Measurements from ENCODE around the gene SDC4. TPM values are rescaled to one million over a fixed set of nuclear protein-coding genes. Genes with fewer than 3 reads are reported as not detected.

The SDC4 gene
- total RNA-seq, 1 donor from 2014 or later: 67.2 TPM

DNA sequence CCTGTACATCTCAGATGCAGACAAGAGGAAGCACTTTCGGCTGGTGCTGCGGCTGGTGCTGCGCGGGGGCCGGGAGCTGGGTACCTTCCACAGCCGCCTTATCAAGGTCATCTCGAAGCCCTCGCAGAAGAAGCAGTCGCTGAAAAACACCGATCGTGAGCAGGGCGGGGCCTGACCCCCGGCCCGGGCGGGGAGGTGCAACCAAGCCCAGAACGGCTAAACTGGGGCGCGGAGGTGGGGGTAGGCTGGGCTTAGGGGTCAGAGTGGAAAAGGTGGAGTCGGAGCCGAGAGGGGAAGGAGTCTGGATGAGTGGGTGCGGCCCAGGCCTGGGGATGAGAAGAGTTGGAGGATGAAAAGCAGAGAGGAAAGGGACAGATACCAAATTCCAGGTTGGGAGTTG lies 36.0 kb downstream of the SDC4 start:
- no peak for TF ChIP-seq CTCF (conservative IDR thresholded peaks at IDR 0.05)
- Mint-ChIP-seq H3K4me3 (no peak overlapping the region), H3K27me3 (peaks cover 19% of the 10 kb centered on the region), H3K36me3 (no peaks in the 10 kb centered on the region), H3K27ac (no peak overlapping the region), H3K9me3 (no peaks in the 10 kb centered on the region), H3K4me1 (ENCODE audit: unreplicated experiment) (no peaks in the 10 kb centered on the region)
- no peak for DNase-seq (ENCODE audit: extremely low spot score, unreplicated experiment)

DNA sequence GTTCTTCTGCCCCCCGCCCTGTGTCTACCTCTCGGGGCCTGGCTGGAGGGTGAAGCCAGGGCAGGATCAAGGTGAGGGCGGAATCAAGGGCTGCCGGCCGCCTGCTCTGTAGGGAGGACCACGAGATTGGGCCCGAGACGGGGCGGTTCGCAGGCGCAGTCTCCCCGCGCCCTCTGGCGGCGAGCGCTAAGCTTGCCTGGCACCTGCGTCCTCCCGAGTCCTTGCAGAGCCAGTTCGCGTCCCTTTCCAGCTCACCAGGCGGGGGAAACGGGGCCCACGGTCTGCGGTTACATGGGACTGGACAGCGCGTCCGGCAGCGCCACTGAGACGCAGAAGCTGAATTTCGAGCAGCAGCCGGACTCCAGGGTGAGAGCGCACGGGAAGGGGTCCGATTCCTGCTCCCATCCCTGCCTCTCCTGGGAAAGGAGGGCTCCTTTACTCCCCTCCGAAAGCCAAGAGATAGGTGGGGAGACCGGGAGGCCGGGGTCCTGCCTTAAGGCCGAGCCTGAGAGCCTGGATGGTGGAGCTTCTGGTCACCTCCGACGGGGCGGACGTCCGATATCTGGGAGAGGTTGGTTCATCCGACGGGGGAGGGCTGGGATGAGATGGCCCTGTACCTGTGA lies 36.5 kb downstream of the SDC4 start:
- peak; percentile 80 for DNase-seq (ENCODE audit: extremely low spot score, unreplicated experiment)
- H3K27ac Mint-ChIP-seq: no peak overlapping the region
- H3K4me1 Mint-ChIP-seq (ENCODE audit: unreplicated experiment): no peaks in the 10 kb centered on the region
- H3K4me3 Mint-ChIP-seq: no peak overlapping the region
- H3K27me3 Mint-ChIP-seq: peaks cover 19% of the 10 kb centered on the region
- TF ChIP-seq CTCF (conservative IDR thresholded peaks at IDR 0.05): peak; percentile 90
- no peaks in the 10 kb centered on the region for H3K9me3 Mint-ChIP-seq
- H3K36me3 Mint-ChIP-seq: no peaks in the 10 kb centered on the region

- no peak for TF ChIP-seq CTCF (conservative IDR thresholded peaks at IDR 0.05)
- no peak overlapping the region for H3K27ac Mint-ChIP-seq
- H3K4me1 Mint-ChIP-seq (ENCODE audit: unreplicated experiment): no peaks in the 10 kb centered on the region
- H3K36me3 Mint-ChIP-seq: no peaks in the 10 kb centered on the region
- no peaks in the 10 kb centered on the region for H3K9me3 Mint-ChIP-seq
- no peak overlapping the region for H3K4me3 Mint-ChIP-seq
- peaks cover 26% of the 10 kb centered on the region for H3K27me3 Mint-ChIP-seq
- no peak for DNase-seq (ENCODE audit: extremely low spot score, unreplicated experiment)
These were observed 39.1 kb downstream of the SDC4 start for GRCh38 chr20:45309075-45309474.

DNA sequence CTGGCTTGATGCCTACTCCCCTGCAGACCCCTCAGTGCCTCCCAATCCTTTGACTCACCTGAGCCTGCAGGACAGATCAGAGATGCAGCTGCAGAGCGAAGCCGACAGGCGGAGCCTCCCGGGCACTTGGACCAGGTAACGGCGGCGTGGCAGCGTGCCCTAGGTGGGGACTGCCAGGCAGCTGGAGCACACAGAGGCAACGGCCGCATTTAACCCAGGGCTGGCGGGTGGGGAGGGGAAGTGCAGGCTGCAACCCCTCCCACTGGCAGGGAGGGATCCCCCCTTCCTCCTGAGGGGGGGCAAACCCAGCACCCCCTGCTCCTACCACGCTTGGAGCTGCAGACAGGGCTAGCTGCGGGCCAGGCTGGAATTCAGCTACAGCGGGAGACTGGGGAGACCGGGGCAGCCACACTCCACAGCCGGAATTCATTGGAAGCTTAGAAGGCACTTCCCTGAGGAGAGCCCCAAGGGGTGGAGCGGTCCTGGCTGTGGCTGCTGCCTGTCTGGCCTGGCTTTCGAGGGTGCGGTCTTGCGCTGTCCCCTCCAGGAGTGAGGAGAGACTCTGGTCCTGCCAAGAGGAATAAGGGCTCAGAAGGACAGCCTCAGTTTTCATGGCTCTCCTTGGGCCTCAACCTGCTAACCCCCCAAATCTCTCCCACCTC lies 40.0 kb downstream of the SDC4 start, which contains the start of gene MATN4:
Gene MATN4, minus strand, starts transcription at position 183 of the 662 bp plus-strand sequence. CDS start 2,717 bp downstream, outside the sequence.
- TF ChIP-seq CTCF (conservative IDR thresholded peaks at IDR 0.05): no peak
- Mint-ChIP-seq H3K4me1 (ENCODE audit: unreplicated experiment) (peaks cover 6% of the 10 kb centered on the region), H3K4me3 (no peak within 1 kb of the TSS), H3K27me3 (peaks cover 32% of the 10 kb centered on the region), H3K9me3 (no peaks in the 10 kb centered on the region), H3K36me3 (no peaks in the 10 kb centered on the region), H3K27ac (no peak within 1 kb of the TSS)
- no peak for DNase-seq (ENCODE audit: extremely low spot score, unreplicated experiment)

DNA sequence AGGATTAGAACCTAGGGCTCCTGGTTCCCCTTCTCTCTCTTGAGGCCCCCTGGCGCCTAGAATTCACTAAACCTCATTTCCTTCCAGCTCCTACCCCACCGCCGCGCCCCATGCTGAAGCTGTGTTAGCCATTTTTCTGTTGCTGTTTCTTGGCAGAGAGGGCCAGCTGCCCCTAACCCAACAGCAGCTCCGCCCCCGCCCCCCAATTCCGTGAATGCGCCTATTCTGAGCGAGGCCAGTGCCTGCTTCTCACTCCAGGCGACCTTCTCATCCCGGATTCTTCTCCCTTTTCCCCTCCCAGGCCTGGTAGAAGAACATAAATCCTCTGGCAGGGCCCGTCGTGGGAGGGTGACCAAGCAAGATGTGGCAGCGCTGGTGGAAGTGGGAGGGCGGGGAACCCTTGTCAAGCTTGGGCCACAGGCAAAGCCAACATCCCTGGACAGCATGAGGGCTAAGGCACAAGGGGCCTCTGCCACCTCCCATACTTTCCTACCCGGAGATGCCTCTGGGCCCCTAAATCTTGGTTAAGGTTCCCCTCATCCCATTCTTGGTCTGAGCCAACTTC lies 41.1 kb downstream of the SDC4 start:
- Mint-ChIP-seq H3K9me3 (no peaks in the 10 kb centered on the region), H3K27ac (no peak overlapping the region), H3K27me3 (peaks cover 33% of the 10 kb centered on the region), H3K4me3 (no peak overlapping the region), H3K4me1 (ENCODE audit: unreplicated experiment) (peaks cover 9% of the 10 kb centered on the region), H3K36me3 (no peaks in the 10 kb centered on the region)
- no peak for DNase-seq (ENCODE audit: extremely low spot score, unreplicated experiment)
- no peak for TF ChIP-seq CTCF (conservative IDR thresholded peaks at IDR 0.05)
